Measurements from ENCODE around the gene RPS6KA3. TPM values are rescaled to one million over a fixed set of nuclear protein-coding genes. Genes with fewer than 3 reads are reported as not detected.

Gene RPS6KA3
- total RNA-seq, 1 experiment from 2014 or later, result 9.2 TPM

DNA sequence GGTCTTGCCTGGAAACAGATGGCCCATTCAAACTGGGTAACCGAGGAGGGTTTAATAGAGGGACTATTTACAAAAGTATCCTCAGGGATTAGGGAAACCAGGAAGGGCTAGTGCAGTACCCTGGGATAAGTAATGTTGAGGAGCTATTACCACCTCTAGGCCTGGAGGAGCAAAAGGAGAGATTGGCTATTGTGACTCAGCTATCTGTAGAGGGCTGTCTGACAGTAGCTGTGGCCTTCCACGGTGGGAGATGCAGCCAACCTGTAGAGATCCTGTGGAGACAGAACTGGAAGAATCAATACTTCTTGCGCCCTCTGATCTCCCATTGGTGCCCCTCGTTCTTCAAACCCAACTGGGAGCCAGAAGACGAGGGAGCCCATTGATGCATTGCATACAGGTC lies 34.1 kb upstream of the RPS6KA3 start:
- no CpG with 5 or more reads among the region's 5 CpGs for WGBS (ENCODE audit: extremely low coverage, insufficient read length, low lambda C conversion rate)
- H3K9me3 ChIP-seq (ENCODE audit: control insufficient read depth, low read depth, low read length), result peaks cover 10% of the 10 kb centered on the region

More for the DNA sequence above, 34.1 kb upstream of the RPS6KA3 start:
- no peak for DNase-seq
- Histone ChIP-seq H4K91ac (ENCODE audit: insufficient read length, low read depth, low read length) (no peak overlapping the region), H3T11ph (ENCODE audit: low read length) (no peak overlapping the region), H2BK15ac (ENCODE audit: low read depth, low read length) (no peak overlapping the region), H3K23me2 (ENCODE audit: insufficient read length, low read depth, low read length, poor library complexity, severe bottlenecking) (no peaks in the 10 kb centered on the region), H2BK20ac (ENCODE audit: low read depth, low read length, poor library complexity, severe bottlenecking) (no peak overlapping the region), H3K23ac (ENCODE audit: insufficient read length, low read depth, low read length) (no peak overlapping the region), H4K5ac (ENCODE audit: insufficient read length, low read depth, low read length) (no peak overlapping the region), H4K20me1 (ENCODE audit: control insufficient read depth, insufficient read depth, insufficient read length) (no peaks in the 10 kb centered on the region), H3K4me2 (ENCODE audit: insufficient read depth, insufficient read length, low read length) (no peak overlapping the region), H3K14ac (ENCODE audit: insufficient read depth, low read length) (no peak overlapping the region), H3K9ac (ENCODE audit: extremely low read depth, insufficient read length, low read length) (no peak overlapping the region), H3K27ac (ENCODE audit: insufficient read length, low read depth, low read length) (no peak overlapping the region), H3K27me3 (ENCODE audit: insufficient read depth, low read length) (no peaks in the 10 kb centered on the region), H2BK5ac (ENCODE audit: insufficient read length, low read length) (no peak overlapping the region), H3K18ac (ENCODE audit: insufficient read length, low read depth, low read length) (no peak overlapping the region), H3K79me1 (ENCODE audit: insufficient read depth, low read depth, low read length, poor library complexity, severe bottlenecking) (no peaks in the 10 kb centered on the region), H2AK5ac (ENCODE audit: insufficient read length, low read length) (no peak overlapping the region), H2BK120ac (ENCODE audit: low read depth, low read length, poor library complexity, severe bottlenecking) (no peak overlapping the region), H4K8ac (replicated peaks; ENCODE audit: insufficient read length, low read depth, low read length) (no peak overlapping the region), H3K79me2 (ENCODE audit: insufficient read depth, low read length) (no peaks in the 10 kb centered on the region), H2AFZ (ENCODE audit: low read length) (no peak overlapping the region), H3K4ac (ENCODE audit: low read depth, low read length) (no peak overlapping the region), H3K56ac (ENCODE audit: insufficient read length, low read depth, low read length) (no peak overlapping the region), H3K4me1 (ENCODE audit: insufficient read depth, low read length) (no peaks in the 10 kb centered on the region), H2BK12ac (ENCODE audit: insufficient read length, low read depth, low read length) (no peak overlapping the region)
- no peaks in the 10 kb centered on the region; a peak in 1 of 7 replicates for H3K36me3 Mint-ChIP-seq (ENCODE audit: insufficient read depth in 1 of 3, low read depth in 3 of 3)
- peaks cover 32 to 53% of the 10 kb centered on the region in 2 experiments for H3K9me3 Mint-ChIP-seq
- H3K27me3 Mint-ChIP-seq (ENCODE audit: low read depth), result no peaks in the 10 kb centered on the region; the same call in 1 of the 2 replicates
- H3K4me1 Mint-ChIP-seq, result no peaks in the 10 kb centered on the region
- no peak overlapping the region for H3K27ac Mint-ChIP-seq
- no peak overlapping the region for H3K4me3 Mint-ChIP-seq
- no peak for TF ChIP-seq CTCF (conservative IDR thresholded peaks at IDR 0.05)
